Activated T-cell treated with anti-CD3 and anti-CD28 coated beads for 48 hours (primary cell): ENCODE results near the gene VWA5B2.
A peak's percentile ranks its signal among the peaks of the same experiment; 100 is the strongest.

Source experiments
- DNase-seq: peaks from one replicate; pipeline ENCODE4 v3.0.0-alpha.2; 2020; ENCODE audit warnings: low read depth

The VWA5B2 gene

DNA sequence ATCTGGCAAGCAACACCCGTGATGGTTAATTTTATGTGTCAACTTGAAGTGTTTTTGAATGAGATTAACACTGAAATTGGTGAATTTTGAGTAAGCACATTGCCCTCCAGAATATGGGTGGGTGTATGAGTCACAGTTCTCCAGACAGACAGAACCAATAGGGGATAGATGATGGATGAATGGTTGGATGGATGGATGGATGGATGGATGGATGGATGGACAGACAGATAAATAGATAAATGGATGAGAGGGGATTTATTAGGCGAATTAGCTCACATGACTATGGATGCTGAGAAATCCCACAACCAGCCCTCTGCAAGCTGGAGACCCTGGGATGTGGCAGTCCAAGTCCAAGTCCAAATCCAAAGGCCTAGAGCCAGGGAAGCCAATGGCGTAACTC, 5.4 kb upstream of the VWA5B2 start:
- no peak for DNase-seq

- DNase-seq = peak; percentile 44
Observed at GRCh38 chr3:184227481-184227935, 1.9 kb upstream of the VWA5B2 start.

DNA sequence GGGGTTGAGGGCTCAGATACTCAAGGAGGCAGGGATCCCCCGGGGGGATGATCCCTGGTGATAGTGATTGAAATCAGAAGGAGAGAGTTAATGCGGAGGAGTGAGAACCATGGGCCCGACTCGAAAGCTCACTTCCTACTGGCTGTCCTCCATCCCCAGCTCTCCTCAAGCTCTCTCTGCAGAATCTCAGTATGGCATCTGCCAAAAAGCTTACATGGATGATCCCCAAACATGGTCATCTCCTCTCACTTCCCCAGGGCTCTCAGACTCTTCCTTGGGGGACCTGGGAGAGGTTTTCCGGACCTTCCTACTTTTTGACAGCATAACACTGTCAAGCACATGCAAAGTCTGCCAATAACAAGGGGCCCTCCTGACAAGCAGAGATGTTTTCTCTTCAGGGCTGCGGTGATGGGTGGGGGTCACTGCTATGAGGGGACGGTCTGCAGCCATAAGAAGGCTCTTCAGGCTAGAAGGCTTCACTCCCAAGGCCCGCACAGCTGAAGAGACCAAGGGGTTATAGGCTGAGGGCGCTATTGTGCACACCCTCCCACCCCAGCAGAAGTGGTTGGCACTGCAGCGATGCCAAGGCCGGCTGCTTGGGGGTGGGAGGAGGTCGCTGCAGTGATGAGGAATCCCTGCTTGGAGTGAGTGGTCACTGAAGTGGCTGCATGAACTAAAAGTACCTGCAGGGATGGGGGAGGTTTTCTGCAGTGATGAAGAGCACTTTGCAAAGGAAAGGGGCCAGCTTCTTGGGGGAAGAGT, 828 bp upstream of the VWA5B2 start:
- no peak for DNase-seq

GRCh38 chr3:184230081-184230602, 757 bp downstream of the VWA5B2 start:
- DNase-seq = no peak

GRCh38 chr3:184230603-184231528, 1.5 kb downstream of the VWA5B2 start:
- DNase-seq = no peak

GRCh38 chr3:184231671-184232070, 2.3 kb downstream of the VWA5B2 start:
- DNase-seq = no peak

GRCh38 chr3:184233127-184233843, 3.9 kb downstream of the VWA5B2 start:
- no peak for DNase-seq

- no peak for DNase-seq
Observed at GRCh38 chr3:184234224-184234623, 4.8 kb downstream of the VWA5B2 start.

GRCh38 chr3:184234671-184235380, 5.4 kb downstream of the VWA5B2 start:
- no peak for DNase-seq

GRCh38 chr3:184235381-184236032, 6.1 kb downstream of the VWA5B2 start:
- no peak for DNase-seq

DNA sequence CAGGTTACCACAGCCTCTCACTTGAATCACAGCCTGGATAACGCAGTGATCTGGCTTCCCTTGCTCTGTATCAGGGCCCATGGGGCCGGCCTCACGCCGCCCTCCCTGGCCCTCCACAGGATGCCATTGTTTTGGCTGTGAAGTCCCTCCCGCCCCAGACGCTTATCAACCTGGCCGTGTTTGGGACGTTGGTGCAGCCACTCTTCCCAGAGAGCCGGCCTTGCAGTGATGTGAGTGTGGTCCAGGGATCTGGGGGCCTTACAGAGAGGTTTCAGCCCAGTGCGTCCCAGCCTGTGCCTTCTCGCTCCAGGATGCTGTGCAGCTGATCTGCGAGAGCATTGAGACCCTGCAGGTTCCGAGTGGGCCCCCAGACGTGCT, 6.6 kb downstream of the VWA5B2 start:
- DNase-seq = no peak

DNA sequence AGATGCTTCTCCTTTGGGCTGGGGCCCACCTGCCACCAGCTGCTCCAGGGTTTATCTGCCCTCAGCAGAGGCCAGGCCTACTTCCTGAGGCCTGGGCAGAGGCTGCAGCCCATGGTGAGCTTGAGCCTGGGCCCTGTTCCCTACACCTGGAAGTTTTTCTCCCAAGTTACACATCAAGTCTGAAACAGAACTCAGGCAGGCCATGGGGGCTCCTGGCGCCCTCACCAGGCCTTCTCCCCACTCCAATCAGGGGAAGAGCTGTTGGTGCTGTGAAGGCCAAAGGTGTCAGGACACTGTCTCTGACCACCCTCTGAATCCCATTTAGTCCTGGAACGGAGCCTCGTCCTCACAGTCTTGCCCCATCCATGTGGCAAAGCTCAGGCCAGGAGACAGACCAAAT, 7.3 kb downstream of the VWA5B2 start:
- no peak for DNase-seq

DNA sequence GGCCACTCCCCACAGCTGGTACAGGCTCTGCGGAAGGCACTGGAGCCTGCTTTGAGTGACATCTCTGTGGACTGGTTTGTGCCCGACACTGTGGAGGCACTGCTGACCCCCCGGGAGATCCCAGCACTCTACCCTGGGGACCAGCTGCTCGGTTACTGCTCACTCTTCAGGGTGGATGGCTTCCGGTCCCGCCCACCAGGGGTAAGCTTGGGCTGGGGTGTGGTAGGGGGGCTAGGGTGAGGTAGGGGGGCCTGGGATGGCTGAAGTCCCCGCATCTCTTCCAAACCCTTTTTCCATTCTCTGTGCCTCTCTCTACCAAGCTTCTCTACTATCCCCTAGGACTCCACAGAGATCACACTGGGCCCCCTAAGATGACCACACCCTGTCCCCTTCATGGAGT, 7.8 kb downstream of the VWA5B2 start:
- DNase-seq = no peak

DNA sequence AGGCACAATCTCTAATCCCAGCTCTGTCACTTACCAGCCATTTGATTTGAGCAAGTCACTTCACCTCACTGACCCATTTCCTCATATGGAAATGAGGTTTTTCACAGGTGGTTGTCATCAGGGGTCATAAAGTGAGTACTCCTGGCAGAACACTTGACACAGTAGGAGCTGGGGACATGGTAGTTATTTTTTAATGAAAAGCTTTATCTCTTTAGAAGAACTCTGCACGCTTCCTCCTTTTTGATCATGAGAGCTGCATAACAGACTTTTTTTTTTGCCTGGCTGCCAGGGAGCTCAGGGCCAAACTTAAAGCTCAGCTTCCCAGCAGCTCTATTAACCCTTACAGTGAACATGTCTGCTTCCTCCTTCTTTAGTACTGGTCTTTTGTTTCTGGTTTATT, 8.4 kb downstream of the VWA5B2 start:
- no peak for DNase-seq

DNA sequence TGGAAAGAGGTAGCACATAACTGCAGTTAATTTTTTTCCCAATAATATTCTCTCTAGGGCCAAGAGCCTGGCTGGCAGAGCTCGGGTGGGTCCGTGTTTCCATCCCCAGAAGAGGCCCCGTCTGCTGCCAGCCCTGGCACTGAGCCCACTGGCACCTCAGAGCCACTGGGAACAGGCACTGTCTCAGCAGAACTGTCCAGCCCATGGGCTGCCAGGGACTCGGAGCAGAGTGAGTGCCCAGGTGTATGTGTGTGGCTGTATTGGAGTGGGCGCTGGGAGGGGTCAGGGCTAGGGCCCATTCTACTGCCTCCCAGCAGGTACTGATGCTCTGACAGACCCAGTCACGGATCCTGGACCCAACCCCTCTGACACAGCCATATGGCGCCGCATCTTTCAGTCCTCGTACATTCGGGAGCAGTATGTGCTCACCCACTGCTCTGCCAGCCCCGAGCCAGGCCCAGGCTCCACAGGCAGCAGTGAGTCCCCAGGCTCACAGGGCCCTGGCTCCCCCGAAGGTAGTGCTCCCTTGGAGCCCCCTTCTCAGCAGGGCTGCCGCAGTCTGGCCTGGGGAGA, 8.9 kb downstream of the VWA5B2 start:
- no peak for DNase-seq

- DNase-seq = no peak
Observed at GRCh38 chr3:184239221-184239620, 9.8 kb downstream of the VWA5B2 start.

- DNase-seq = no peak
Observed at GRCh38 chr3:184239708-184240107, 10.3 kb downstream of the VWA5B2 start.

DNA sequence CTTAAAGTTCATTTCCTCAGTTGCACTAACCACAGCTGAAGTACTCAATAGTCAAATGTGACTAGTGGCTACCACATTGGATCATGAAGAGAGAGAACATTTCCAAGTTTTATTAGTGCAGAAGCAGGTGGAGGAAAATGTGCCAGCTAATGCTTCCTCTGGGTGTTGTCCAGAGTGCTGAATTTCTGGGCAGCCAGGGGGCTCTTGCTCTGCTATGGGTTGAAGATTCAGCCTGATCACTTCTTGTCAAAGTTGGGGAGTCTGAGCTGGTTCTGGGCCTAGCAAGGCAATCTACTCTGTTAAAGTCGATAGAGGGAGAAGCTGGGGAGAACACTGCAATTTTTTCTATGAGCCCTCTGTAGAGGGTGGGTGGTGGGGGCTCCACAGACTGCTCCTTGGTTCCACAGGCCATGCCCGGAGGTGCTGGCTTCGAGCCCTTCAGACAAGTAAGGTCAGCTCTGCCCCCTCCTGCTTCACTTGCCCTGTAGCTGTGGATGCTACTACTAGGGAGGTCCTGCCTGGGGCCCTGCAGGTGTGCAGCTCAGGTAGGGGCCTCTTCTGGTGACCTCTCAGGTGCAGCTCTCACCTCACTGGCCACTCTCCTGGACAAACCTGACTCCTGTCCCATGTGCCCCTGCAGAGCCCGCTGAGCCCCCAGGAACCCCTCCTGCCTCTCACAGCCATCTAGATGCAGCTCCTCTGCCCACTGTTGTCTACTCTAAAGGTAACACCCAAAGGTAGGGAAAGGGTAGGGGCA, 11.2 kb downstream of the VWA5B2 start:
- DNase-seq = no peak

DNA sequence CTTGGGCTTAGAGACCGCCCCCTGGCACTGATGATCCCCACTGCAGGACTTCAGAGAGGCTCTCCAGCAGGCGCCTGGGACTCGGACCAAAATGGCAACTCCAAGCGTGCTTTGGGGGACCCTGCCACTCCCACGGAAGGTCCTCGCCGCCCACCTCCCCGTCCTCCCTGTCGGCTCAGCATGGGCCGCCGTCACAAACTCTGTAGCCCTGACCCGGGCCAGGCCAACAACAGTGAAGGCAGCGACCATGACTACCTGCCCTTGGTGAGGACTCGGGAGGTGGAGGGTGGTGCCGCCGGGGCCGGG, 11.7 kb downstream of the VWA5B2 start:
- no peak for DNase-seq
